Body of pancreas (tissue), 4 donors: ENCODE measurements around the gene ARHGAP6. TPM values are rescaled to one million over a fixed set of nuclear protein-coding genes. Genes with fewer than 3 reads are reported as not detected.
A peak's percentile ranks its signal among the peaks of the same experiment; 100 is the strongest.

ENCODE experiments used
- ATAC-seq: fragments of 150-250 bp; one replicate; pipeline ENCODE4 v1.9.1; 2016
- DNase-seq, 4 donors: peaks; one replicate each; pipeline ENCODE4 v3.0.0-alpha.2; 2019
- H3K27ac ChIP-seq, 4 donors: fragments of 200-600 bp; sonication (generic); 1 replicate in 3 of 4; 2 replicates in 1 of 4; pipeline versions ENCODE4 v1.5.1 to v1.6.1; 2016 to 2019; ENCODE audit warnings: mild to moderate bottlenecking in 1 of 4, mixed read lengths in 1 of 4, moderate library complexity in 1 of 4
- H3K27me3 ChIP-seq, 2 donors: fragments of 200-600 bp; sonication (generic); one replicate each; pipeline ENCODE4 v1.6.0; 2016; ENCODE audit warnings: mild to moderate bottlenecking in 1 of 2
- H3K36me3 ChIP-seq, 2 donors: fragments of 200-600 bp; sonication (generic); replicated peaks in 1 of 2; 2 replicates each; pipeline ENCODE4 v1.5.1; 2016; ENCODE audit warnings: low read depth in 2 of 2; ENCODE audit not compliant: insufficient read depth in 1 of 2
- H3K4me1 ChIP-seq: fragments of 200-600 bp; sonication (generic); one replicate; pipeline ENCODE4 v1.6.0; 2016
- H3K4me3 ChIP-seq, 2 donors: fragments of 200-600 bp; sonication (generic); 1 replicate in 1 of 2; 2 replicates in 1 of 2; pipeline ENCODE4 v1.5.1; 2016 to 2019
- H3K9me3 ChIP-seq, 3 donors: fragments of 200-600 bp; sonication (generic); 1 replicate in 2 of 3; 2 replicates in 1 of 3; pipeline ENCODE4 v1.5.1; 2016
- CTCF ChIP-seq, 7 experiments: fragments of 450-650 bp in 4 of 7; fragments of 200-600 bp in 3 of 7; sonication (generic) in 3 of 7; IDR thresholded peaks; one replicate each; pipeline ENCODE4 v1.5.1; 2016 to 2019; ENCODE audit warnings: antibody characterized with exemption in 7 of 7
- POLR2A ChIP-seq, 3 donors: fragments of 450-650 bp; IDR thresholded peaks; one replicate each; pipeline ENCODE4 v1.6.1; 2016; ENCODE audit warnings: antibody characterized with exemption in 3 of 3, mild to moderate bottlenecking in 2 of 3
- WGBS, 2 donors: methylation state at CpG; one replicate each; pipeline ENCODE4 v1.1.5; 2017; 5-methylcytosine and 5-hydroxymethylcytosine counted together
- intact Hi-C: fragments of 100-400 bp; cut with DNase I; formaldehyde crosslinking; loops from one replicate; pipeline ENCODE4 v1.15.1; 2023
- total RNA-seq, 2 donors: library from RNA; depleted of rRNA; stranded (reverse); fragments of >200 nt; gene quantifications; one replicate each; pipeline ENCODE4 v1.1.0, GENCODE V29; 2016

Gene ARHGAP6
- total RNA-seq, 2 donors from 2014 or later = 2.3 to 10.9 TPM

- no peak overlapping the region for H3K27ac ChIP-seq
- no peak overlapping the region for H3K4me3 ChIP-seq
- H3K9me3 ChIP-seq = no peaks in the 10 kb centered on the region
- DNase-seq = peak; percentile 53 to 76 (median 75)
- TF ChIP-seq POLR2A (IDR thresholded peaks at IDR 0.05) = no peak
- peak; percentile 19 to 82 (median 57) for TF ChIP-seq CTCF (IDR thresholded peaks at IDR 0.05)
- no peaks in the 10 kb centered on the region for H3K4me1 ChIP-seq
- H3K36me3 ChIP-seq = no peaks in the 10 kb centered on the region
- 15 to 20% methylated on average over 13 to 14 of the region's 20 CpGs for WGBS, 2 donors
- intact Hi-C loops = no loop called here
- no peaks in the 10 kb centered on the region for H3K27me3 ChIP-seq
- ATAC-seq = peak; percentile 82
Measured at GRCh38 chrX:11143931-11144678, 521.6 kb downstream of the ARHGAP6 start.

- TF ChIP-seq CTCF (IDR thresholded peaks at IDR 0.05) (no peak), POLR2A (IDR thresholded peaks at IDR 0.05) (no peak)
- ATAC-seq (peak; percentile 35), DNase-seq (peak in 3 of 4 donors; percentile 15 to 35 (median 20))
- Histone ChIP-seq H3K27me3 (no peaks in the 10 kb centered on the region), H3K4me3 (no peak overlapping the region), H3K36me3 (no peaks in the 10 kb centered on the region), H3K4me1 (no peaks in the 10 kb centered on the region), H3K27ac (no peak overlapping the region), H3K9me3 (no peaks in the 10 kb centered on the region)
- intact Hi-C loops = loop anchor here (10.0 kb wide), 1 partner anchor 944 kb away; no protein-coding TSS in a partner anchor
- WGBS, 2 donors = 41 to 58% methylated on average over 7 of the region's 56 CpGs
Measured at GRCh38 chrX:11138498-11139390, 527.0 kb downstream of the ARHGAP6 start.

- Histone ChIP-seq H3K27me3 (no peaks in the 10 kb centered on the region), H3K9me3 (no peaks in the 10 kb centered on the region), H3K27ac (no peak overlapping the region), H3K36me3 (no peaks in the 10 kb centered on the region), H3K4me1 (no peaks in the 10 kb centered on the region), H3K4me3 (no peak overlapping the region)
- DNase-seq (no peak), ATAC-seq (no peak)
- peak; percentile 38 to 71 (median 53) for TF ChIP-seq CTCF (IDR thresholded peaks at IDR 0.05)
- TF ChIP-seq POLR2A (IDR thresholded peaks at IDR 0.05) = no peak
- WGBS, 2 donors = 27 to 28% methylated on average over 6 of the region's 6 CpGs
- intact Hi-C loops = loop anchor here (10.0 kb wide), 1 partner anchor 943 kb away; no protein-coding TSS in a partner anchor
Measured at GRCh38 chrX:11137543-11138139, 528.1 kb downstream of the ARHGAP6 start.

- H3K36me3 ChIP-seq = no peaks in the 10 kb centered on the region
- ATAC-seq (no peak), DNase-seq (no peak)
- WGBS, 2 donors = 31 to 35% methylated on average over 2 of the region's 2 CpGs
- no peak overlapping the region for H3K4me3 ChIP-seq
- H3K27me3 ChIP-seq = no peaks in the 10 kb centered on the region
- no peak for TF ChIP-seq POLR2A (IDR thresholded peaks at IDR 0.05)
- no peak for TF ChIP-seq CTCF (IDR thresholded peaks at IDR 0.05)
- no peaks in the 10 kb centered on the region for H3K9me3 ChIP-seq
- no peaks in the 10 kb centered on the region for H3K4me1 ChIP-seq
- intact Hi-C loops = loop anchor here (10.0 kb wide), 1 partner anchor 941 kb away; no protein-coding TSS in a partner anchor
- H3K27ac ChIP-seq = no peak overlapping the region
Measured at GRCh38 chrX:11135564-11136185, 530.0 kb downstream of the ARHGAP6 start.
